NCI-H748 (cell line): ENCODE measurements around the gene PNMA1.

Experiments used
- DNase-seq: peaks from one replicate; lab custom pipeline; 2025; ENCODE audit not compliant: unreplicated experiment; lab: John Stamatoyannopoulos, UW

Gene PNMA1

DNA sequence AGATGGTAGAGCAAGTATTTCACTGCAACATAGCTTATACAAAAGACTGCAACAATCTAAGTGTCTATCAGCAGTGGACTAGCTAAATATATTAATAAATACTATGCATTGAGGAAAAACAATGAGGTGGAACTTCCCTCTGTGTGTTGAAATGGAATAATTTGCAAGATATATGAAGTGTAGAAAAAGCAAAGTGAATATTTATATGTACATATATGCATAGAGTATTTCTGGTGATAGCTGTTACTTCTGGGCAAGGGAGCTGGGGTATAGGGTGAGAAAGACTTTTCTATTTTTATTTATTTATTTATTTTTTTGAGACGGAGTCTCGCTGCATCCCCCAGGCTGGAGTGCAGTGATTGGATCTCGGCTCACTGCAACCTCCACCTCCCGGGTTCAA, 35.5 kb downstream of the PNMA1 start:
- no peak for DNase-seq

- DNase-seq = no peak
Observed at GRCh38 chr14:73674986-73675385, 39.2 kb downstream of the PNMA1 start.

DNA sequence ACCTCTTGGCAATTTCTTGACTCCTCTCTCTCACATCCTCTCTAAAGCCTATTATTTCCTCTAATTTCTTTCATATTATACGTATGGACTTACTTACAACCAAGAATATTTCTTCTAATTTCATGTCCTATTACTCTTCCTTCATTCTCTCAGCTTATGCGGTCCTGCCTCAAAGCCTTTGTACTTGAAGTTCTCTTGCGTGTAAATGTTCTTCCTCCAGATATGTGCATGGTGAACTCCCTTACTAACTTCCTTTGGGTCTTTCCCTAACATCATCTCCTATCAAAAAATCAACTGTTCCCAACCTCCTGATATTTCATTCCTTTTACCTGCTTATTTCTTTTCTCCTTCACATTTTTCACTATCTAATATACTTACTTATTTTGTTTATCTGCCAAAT, 46.3 kb downstream of the PNMA1 start:
- no peak for DNase-seq

- no peak for DNase-seq
Observed at GRCh38 chr14:73666583-73666982, 47.6 kb downstream of the PNMA1 start.

- no peak for DNase-seq
Observed at GRCh38 chr14:73665130-73665529, 49.1 kb downstream of the PNMA1 start.

GRCh38 chr14:73663548-73664212, 50.5 kb downstream of the PNMA1 start:
- DNase-seq = no peak

GRCh38 chr14:73662487-73662943, 51.7 kb downstream of the PNMA1 start:
- no peak for DNase-seq

- DNase-seq = no peak
Observed at GRCh38 chr14:73661872-73662271, 52.3 kb downstream of the PNMA1 start.
